ENCODE results near the gene CHD3.
A peak's percentile ranks its signal among the peaks of the same experiment; 100 is the strongest.

Gene CHD3

DNA sequence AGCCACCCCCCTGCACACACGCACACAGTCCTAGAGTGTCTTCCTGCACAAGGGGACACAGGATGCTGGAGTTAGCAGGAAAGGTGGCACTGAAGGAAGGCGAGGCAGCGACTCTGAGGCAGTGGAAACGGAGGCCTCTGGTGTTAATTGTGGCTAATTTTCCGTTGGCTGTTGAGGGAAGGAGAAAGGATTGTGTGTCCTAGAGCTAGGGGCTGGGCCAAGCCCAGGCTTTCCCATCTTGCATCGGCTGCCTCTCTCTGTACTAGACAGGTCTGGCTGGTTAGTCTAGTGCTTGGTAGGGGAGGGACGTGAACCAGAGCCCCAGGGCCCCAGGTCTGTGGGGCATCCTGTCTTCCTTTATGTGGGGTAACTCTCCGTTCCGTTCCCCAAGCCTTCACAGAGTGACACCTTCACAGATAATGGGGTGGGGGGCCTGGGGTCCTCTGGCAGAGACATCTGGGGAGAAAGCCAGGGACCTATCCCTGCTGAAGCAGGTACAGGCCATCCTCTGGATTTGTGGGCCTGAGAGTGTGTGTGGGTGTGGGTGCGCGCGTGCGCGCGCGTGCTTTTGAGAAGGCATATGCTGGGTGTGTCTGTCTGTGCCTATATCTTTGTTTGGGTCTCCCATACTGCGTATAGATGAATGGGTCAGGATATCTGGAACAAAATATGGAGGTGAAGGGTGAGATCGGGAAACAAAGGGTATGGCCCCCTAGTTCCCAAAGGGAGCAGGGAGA lies at the start of gene CHD3:
Gene CHD3 (plus strand): TSS at position 606 of the 737 bp plus-strand sequence. CDS start 212 bp downstream, outside the sequence.
- peak; percentile 54 for DNase-seq

DNA sequence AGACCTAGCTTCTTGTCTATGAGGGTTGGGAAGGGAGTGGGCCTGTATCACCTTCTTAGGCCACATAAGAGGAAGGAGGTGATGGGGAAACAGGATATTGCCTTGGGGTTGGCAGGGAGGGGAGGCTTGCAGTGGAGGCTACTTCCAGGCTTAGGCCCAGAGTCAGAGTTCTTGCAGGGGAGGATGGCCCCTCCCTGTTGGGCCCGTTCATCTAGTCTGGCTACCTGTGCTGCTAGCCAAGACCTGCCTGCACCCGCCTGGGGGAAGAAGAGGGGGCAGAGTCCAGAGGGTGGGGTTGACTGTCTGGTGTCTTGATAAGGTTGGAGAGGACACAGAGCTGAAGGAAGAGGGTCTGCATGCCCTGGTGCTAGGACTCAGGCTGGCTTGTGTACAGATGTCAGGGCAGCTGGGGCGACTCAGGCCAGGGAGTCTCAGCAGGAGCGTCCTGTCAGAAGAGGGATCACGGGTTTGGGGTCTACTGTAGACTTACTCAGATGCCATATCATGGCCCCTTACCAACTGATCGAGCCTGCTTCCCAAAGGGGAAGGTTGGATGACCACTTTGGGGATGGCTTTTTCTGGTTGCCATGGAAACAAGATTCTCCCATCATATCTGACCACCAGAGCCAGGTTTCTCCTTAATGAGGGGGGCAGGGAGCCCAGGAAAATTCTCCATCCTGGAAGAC lies 49.3 kb upstream of the CHD3 start:
- no peak for DNase-seq

GRCh38 chr17:7839876-7840261 lies 48.7 kb upstream of the CHD3 start:
- DNase-seq = peak; percentile 2

GRCh38 chr17:7840441-7840840 lies 48.1 kb upstream of the CHD3 start:
- DNase-seq = no peak

GRCh38 chr17:7840875-7841274 lies 47.7 kb upstream of the CHD3 start:
- no peak for DNase-seq

- DNase-seq = peak; percentile 29
Observed at GRCh38 chr17:7841396-7841914, 47.1 kb upstream of the CHD3 start.

GRCh38 chr17:7841915-7842379 lies 46.6 kb upstream of the CHD3 start:
- peak; percentile 49 for DNase-seq

GRCh38 chr17:7842380-7843256 lies 46.0 kb upstream of the CHD3 start:
- DNase-seq = peak; percentile 42

DNA sequence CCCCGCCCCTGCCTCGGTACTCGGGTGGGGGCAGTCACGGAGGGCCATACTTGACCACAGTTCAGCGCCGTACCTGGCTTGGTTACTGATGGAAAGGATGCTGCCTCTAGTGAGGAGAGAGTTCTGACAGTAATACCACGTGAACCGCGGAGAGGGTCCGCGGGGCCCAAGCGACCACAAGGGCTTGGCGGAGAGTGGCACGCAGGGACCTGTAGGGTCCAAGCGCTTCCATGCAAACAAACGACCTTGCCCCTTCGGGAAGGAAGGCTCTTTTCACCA lies 45.4 kb upstream of the CHD3 start:
- no peak for DNase-seq

DNA sequence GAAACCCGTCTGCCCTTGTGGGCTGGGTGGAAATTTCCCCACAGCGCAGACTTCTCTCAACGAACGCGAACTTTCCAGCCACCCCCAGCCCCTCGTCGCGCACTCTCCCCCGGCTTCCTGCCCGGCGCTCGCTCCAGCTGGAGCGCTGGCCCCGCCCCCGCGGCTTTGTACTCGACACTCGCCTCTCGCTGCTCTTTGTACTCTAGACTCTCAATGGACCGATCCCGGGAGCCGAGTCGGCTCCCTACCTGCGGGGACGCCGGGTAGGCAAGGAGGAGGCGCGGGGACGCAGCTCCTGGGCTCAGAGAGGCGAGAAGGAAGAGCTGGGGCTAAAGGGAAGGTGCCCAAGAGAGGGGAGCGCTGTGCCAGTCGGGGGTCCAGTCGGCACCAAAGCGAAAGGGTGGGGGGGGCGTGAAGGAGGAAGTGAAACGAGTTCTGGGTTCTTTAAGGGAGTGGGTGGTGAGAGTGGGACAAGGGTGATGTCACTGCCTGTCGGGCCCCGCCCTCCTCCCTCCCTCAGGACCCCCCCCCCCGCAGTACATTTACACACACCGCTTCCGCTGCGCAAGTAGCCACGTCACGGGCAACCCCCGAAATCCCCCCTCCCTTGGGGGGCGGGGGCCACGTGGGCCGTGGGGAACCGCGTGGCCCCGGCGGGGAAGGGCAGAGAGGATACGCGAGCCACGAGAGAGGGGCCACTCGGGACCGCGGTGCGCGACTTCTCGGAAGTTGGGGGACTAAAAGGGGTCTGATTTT lies 44.9 kb upstream of the CHD3 start:
- DNase-seq = peak; percentile 47

DNA sequence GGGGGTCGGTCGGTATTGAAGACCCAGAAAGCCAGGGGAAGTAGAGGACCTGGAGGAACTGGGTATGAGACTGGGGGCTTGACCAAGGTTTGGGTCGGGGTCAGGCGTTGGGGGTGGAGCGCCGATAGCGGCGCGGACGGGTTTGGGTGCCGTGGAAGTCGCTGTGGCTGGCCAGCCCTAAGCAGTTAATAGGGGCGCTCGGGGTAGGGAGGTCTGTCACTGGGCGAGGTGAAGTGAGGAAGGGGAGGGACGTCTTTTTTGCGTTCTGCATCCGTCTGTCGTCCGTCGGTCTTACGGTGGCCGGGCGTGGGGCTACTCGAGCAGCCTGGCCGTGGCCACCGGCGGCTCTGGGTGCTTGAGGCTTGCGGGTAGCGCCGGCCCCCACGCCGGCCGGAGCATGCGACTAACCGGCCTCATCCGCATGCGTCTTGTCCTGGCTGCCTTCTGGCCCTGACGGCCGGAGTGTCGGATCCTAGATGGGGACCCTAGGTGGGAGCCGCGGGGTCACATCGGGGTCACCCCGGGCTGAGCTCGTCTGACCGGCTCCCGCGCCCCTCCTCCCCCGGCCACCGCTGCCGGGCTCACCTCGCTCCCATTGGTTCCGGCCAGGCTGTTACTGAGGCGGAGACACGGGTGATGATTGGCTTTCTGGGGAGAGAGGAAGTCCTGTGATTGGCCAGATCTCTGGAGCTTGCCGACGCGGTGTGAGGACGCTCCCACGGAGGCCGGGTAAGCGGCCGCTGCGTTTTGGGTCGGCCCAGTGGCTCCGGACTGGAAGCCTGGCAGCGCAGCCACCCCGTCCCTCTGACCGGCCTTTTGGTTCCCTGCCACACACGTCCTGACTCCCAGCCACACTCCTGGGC lies 44.1 kb upstream of the CHD3 start:
- DNase-seq = peak; percentile 69

DNA sequence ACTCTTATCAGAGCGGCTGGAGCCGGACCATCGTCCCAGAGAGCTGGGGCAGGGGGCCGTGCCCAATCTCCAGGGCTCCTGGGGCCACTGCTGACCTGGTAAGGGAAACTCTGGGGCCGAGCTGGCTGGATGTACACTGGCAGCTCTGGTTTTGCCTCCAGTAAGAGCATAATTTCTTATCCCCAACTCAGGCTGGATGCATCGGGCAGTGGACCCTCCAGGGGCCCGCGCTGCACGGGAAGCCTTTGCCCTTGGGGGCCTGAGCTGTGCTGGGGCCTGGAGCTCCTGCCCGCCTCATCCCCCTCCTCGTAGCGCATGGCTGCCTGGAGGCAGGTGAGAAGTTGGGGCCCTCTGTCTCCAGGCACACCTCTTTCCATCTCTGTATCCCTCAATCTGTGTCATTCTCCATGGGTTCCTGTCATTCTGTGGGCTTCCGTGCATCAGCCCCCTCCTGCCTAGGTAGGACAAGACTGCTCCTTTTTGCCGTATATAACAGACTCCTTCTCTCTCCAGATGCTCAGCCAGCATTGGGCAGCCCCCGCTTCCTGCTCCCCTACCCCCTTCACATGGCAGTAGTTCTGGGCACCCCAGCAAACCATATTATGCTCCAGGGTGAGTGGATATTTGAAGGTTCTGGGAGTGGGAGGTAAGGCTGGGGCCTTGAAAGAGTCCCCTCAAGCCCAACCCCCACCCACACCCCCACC lies 43.1 kb upstream of the CHD3 start:
- no peak for DNase-seq

DNA sequence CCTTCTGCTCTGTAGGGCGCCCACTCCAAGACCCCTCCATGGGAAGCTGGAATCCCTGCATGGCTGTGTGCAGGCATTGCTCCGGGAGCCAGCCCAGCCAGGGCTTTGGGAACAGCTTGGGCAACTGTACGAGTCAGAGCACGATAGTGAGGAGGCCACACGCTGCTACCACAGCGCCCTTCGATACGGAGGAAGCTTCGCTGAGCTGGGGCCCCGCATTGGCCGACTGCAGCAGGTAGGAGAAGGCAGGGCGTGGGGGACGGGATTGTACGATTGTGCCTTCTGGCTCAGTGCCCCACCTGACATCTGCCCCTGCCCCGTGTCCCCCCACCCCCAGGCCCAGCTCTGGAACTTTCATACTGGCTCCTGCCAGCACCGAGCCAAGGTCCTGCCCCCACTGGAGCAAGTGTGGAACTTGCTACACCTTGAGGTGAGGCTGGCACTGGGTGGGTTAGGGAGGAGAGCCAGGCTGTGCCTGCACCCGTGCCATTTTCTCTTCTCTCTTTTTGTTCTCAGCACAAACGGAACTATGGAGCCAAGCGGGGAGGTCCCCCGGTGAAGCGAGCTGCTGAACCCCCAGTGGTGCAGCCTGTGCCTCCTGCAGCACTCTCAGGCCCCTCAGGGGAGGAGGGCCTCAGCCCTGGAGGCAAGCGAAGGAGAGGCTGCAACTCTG lies 42.4 kb upstream of the CHD3 start:
- no peak for DNase-seq

GRCh38 chr17:7846765-7847661 lies 41.6 kb upstream of the CHD3 start:
- DNase-seq = no peak

DNA sequence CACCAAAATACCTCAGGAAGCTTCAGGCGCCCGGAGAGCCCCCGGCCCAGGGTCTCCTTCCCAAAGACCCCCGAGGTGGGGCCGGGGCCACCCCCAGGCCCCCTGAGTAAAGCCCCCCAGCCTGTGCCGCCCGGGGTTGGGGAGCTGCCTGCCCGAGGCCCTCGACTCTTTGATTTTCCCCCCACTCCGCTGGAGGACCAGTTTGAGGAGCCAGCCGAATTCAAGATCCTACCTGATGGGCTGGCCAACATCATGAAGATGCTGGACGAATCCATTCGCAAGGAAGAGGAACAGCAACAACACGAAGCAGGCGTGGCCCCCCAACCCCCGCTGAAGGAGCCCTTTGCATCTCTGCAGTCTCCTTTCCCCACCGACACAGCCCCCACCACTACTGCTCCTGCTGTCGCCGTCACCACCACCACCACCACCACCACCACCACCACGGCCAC lies 40.4 kb upstream of the CHD3 start:
- no peak for DNase-seq

GRCh38 chr17:7848739-7849129 lies 39.9 kb upstream of the CHD3 start:
- DNase-seq = no peak

- DNase-seq = no peak
Observed at GRCh38 chr17:7849130-7849750, 39.3 kb upstream of the CHD3 start.

DNA sequence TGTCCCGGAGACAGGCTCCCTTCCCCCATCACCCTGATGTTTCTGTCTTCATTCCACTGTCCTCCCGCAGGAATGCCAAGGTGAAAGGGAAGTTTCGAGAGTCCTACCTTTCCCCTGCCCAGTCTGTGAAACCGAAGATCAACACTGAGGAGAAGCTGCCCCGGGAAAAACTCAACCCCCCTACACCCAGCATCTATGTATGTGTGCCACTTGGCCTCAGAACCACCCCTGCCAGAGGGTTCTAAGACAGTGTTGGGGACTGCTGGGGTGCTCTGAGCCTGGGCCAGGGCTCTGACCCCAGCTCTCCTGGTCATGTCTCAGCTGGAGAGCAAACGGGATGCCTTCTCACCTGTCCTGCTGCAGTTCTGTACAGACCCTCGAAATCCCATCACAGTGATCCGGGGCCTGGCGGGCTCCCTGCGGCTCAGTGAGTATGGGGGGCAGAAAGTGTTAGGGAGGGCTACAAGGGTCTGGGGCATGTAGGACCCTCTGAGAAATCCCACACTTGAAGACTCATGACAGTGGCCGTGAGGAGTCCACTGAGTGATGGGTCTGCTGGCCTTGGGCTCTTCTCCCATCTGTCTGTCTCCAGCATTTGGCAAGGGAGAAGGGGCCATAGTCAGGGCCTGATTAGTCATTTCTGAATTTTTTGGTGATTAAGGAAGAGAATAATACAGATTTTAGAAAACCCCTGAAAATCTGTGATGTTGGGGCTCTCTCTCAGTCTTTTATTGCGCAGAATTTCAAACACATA lies 38.7 kb upstream of the CHD3 start:
- no peak for DNase-seq
